HEK293 (cell line): ENCODE results near the gene FMN1.
A peak's percentile ranks its signal among the peaks of the same experiment; 100 is the strongest.

Experiments used
- CTCF ChIA-PET: fragments of 350-600 bp; formaldehyde crosslinking; extraction: SDS; loops from one replicate; lab custom pipeline; 2021; ENCODE audit warnings: antibody characterized with exemption; lab: Yijun Ruan, JAX
- POLR2A ChIA-PET: fragments of 300-600 bp; formaldehyde crosslinking; extraction: SDS; loops from one replicate; lab custom pipeline; 2020; ENCODE audit warnings: antibody characterized with exemption, inconsistent platforms; lab: Yijun Ruan, JAX
- H3K27ac ChIP-seq: fragments of 200-500 bp; sonication (Bioruptor generic); 2 replicates; pipeline ENCODE4 v1.5.1; 2014; ENCODE audit warnings: low read depth, low read length, control low read depth, inconsistent platforms; ENCODE audit errors: extremely low read depth
- H3K36me3 ChIP-seq, 2 experiments: fragments of 200-500 bp in 1 of 2; sonication (Bioruptor generic) in 1 of 2; 1 replicate in 1 of 2; 2 replicates in 1 of 2; pipeline ENCODE4 v1.5.1; 2014 to 2017; ENCODE audit warnings: inconsistent platforms in 2 of 2, low read length in 2 of 2; ENCODE audit not compliant: control insufficient read depth in 2 of 2, insufficient read depth in 1 of 2
- H3K4me1 ChIP-seq: fragments of 200-500 bp; sonication (Bioruptor generic); 2 replicates; pipeline ENCODE4 v1.5.1; 2014; ENCODE audit warnings: mild to moderate bottlenecking, low read length, inconsistent platforms; ENCODE audit not compliant: control insufficient read depth, insufficient read depth
- H3K4me3 ChIP-seq: 2 replicates; pipeline ENCODE4 v1.5.1; 2011; ENCODE audit warnings: low read depth, mild to moderate bottlenecking, control low read depth, low read length, moderate library complexity
- H3K9me3 ChIP-seq: fragments of 200-500 bp; sonication (Bioruptor generic); 2 replicates; pipeline ENCODE4 v1.5.1; 2014; ENCODE audit warnings: low read depth, low read length, inconsistent platforms; ENCODE audit not compliant: control insufficient read depth, insufficient read depth
- GFI1B ChIP-seq: fragments of 450-650 bp; formaldehyde crosslinking; IDR thresholded peaks from 2 replicates; pipeline ENCODE4 v1.5.1; 2016; ENCODE audit warnings: missing biosample characterization, missing genetic modification characterization
- MZF1 ChIP-seq: fragments of 450-650 bp; formaldehyde crosslinking; IDR thresholded peaks from 2 replicates; pipeline ENCODE4 v1.5.1; 2017; ENCODE audit warnings: missing biosample characterization, missing genetic modification characterization, borderline replicate concordance
- OSR2 ChIP-seq: fragments of 450-650 bp; formaldehyde crosslinking; IDR thresholded peaks from 2 replicates; pipeline ENCODE4 v1.5.1; 2016; ENCODE audit warnings: missing biosample characterization, missing genetic modification characterization
- ZBTB6 ChIP-seq: fragments of 450-650 bp; formaldehyde crosslinking; IDR thresholded peaks from 2 replicates; pipeline ENCODE4 v1.5.1; 2017; ENCODE audit warnings: missing biosample characterization, missing genetic modification characterization
- ZNF248 ChIP-seq: fragments of 450-650 bp; formaldehyde crosslinking; IDR thresholded peaks from 2 replicates; pipeline ENCODE4 v1.5.1; 2017; ENCODE audit warnings: missing biosample characterization, missing genetic modification characterization
- ZNF280C ChIP-seq: fragments of 450-650 bp; formaldehyde crosslinking; IDR thresholded peaks from 2 replicates; pipeline ENCODE4 v1.5.1; 2016; ENCODE audit warnings: missing biosample characterization, missing genetic modification characterization
- ZNF302 ChIP-seq: fragments of 450-650 bp; formaldehyde crosslinking; IDR thresholded peaks from 2 replicates; pipeline ENCODE4 v1.5.1; 2016; ENCODE audit warnings: missing biosample characterization, missing genetic modification characterization, low read depth
- ZNF513 ChIP-seq: fragments of 450-650 bp; IDR thresholded peaks from 2 replicates; pipeline ENCODE4 v1.5.1; 2018; ENCODE audit warnings: missing biosample characterization, missing genetic modification characterization
- ZNF654 ChIP-seq: fragments of 450-650 bp; formaldehyde crosslinking; IDR thresholded peaks from 2 replicates; pipeline ENCODE4 v1.5.1; 2016; ENCODE audit warnings: low read depth, missing biosample characterization, missing genetic modification characterization
- ZNF791 ChIP-seq: fragments of 450-650 bp; formaldehyde crosslinking; IDR thresholded peaks from 2 replicates; pipeline ENCODE4 v1.5.1; 2016; ENCODE audit warnings: missing biosample characterization, missing genetic modification characterization
- ZNF843 ChIP-seq: fragments of 450-650 bp; formaldehyde crosslinking; IDR thresholded peaks from 2 replicates; pipeline ENCODE4 v1.5.1; 2016; ENCODE audit warnings: missing biosample characterization, missing genetic modification characterization

FMN1 gene

DNA sequence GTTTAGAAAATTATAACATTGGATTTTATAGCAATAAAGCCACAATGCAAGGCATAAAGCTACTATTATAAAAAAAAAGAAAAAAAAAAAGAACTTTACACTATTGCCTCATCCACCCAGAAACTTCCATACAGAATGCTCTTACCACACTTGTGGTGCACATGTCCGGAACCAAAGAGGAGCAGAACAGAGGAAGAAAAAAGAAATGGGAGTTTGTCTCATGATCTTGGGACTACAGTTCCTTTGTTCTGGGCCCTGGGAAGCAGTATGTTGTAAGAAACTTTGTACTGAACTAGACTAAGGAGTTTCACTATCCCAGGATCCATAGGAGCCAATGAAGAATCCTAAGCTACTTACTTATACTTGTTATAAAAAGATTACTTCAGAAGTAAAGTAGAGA, 36.1 kb downstream of the FMN1 start (continued):
- no peak for TF ChIP-seq ZNF280C (tag by site-specific recombination)
- no peak for TF ChIP-seq ZNF513 (tag by site-specific recombination)
- no peak for TF ChIP-seq ZNF302 (tag by site-specific recombination)
- TF ChIP-seq ZNF654 (tag by site-specific recombination) = no peak
- TF ChIP-seq MZF1 (tag by site-specific recombination) = no peak
- TF ChIP-seq, all 188 proteins: peak for 0

DNA sequence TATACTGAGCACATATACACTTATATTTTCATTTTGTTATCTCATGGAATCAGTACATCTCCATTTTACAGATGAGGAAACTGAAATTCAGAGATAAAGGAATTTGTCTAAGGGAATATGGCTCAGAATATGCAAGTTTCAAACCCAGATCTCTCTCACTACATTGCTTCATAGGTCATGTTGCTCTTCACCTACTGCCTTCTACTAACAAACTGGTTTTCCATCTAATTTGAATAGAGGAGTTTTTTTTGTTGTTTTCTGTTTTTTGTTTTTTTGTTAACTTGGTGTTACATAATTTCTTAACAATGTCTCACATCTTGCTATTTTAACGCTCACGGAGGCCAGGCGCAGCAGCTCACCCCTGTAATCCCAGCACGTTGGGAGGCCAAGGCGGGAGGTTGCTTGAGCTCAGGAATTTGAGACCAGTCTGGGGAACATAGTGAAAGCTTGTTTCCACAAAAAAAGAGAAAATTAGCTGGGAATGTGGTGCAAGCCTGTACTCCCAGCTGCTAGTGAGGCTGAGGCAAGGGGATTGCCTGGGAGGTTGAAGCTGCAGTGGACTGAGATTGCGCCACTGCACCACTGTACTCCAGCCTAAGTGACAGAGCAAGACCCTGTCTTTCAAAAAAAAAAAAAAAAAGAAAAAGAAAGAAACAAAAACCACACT, 37.0 kb downstream of the FMN1 start:
- H3K27ac ChIP-seq = no peak overlapping the region
- ChIA-PET CTCF (interaction anchor here (1.3 kb wide), 1 partner anchor 71 kb away, joined by 3 read pairs; no protein-coding TSS in a partner anchor), POLR2A (no interaction called here)
- H3K36me3 ChIP-seq = no peaks in the 10 kb centered on the region
- H3K9me3 ChIP-seq = no peaks in the 10 kb centered on the region
- TF ChIP-seq ZBTB6 (tag by site-specific recombination) (no peak), ZNF248 (tag by site-specific recombination) (no peak)
- H3K4me1 ChIP-seq = no peaks in the 10 kb centered on the region
- H3K4me3 ChIP-seq = no peak overlapping the region

GRCh38 chr15:33155691-33156420, 38.7 kb downstream of the FMN1 start:
- TF ChIP-seq ZNF843 (tag by site-specific recombination) = no peak
- TF ChIP-seq, all 188 proteins: peak for 0
- H3K27ac ChIP-seq = no peak overlapping the region
- H3K9me3 ChIP-seq = no peaks in the 10 kb centered on the region
- no peak overlapping the region for H3K4me3 ChIP-seq
- ChIA-PET POLR2A (no interaction called here), CTCF (interaction anchor here (1.1 kb wide), 2 partner anchors 24 to 137 kb away, joined by 4 to 5 read pairs; no protein-coding TSS in a partner anchor)
- H3K36me3 ChIP-seq = no peaks in the 10 kb centered on the region
- H3K4me1 ChIP-seq = no peaks in the 10 kb centered on the region

- H3K36me3 ChIP-seq = no peaks in the 10 kb centered on the region
- TF ChIP-seq ZNF843 (tag by site-specific recombination) (no peak), OSR2 (tag by site-specific recombination) (0 out of 2 replicates have a peak, but pooled peaks have one; percentile 33), ZNF791 (tag by site-specific recombination) (no peak), GFI1B (tag by site-specific recombination) (peak; percentile 78; the same call in 1 of the 2 replicates)
- no peaks in the 10 kb centered on the region for H3K9me3 ChIP-seq
- no peaks in the 10 kb centered on the region for H3K4me1 ChIP-seq
- no peak overlapping the region for H3K4me3 ChIP-seq
- ChIA-PET POLR2A (no interaction called here), CTCF (interaction anchor here (0.9 to 1.5 kb wide), 4 partner anchors 21 to 138 kb away, joined by 3 to 5 read pairs (median 4); no protein-coding TSS in a partner anchor)
- no peak overlapping the region for H3K27ac ChIP-seq
Measured at GRCh38 chr15:33154351-33155166, 40.0 kb downstream of the FMN1 start.
